HepG2 (cell line): ENCODE data around the gene CEL. TPM values are rescaled to one million over a fixed set of nuclear protein-coding genes. Genes with fewer than 3 reads are reported as not detected.

ENCODE experiments used
- BORCS8-MEF2B ChIP-seq: sonication (generic); formaldehyde crosslinking; IDR thresholded peaks from 2 replicates; pipeline ENCODE4 v1.8.0; 2022; ENCODE audit warnings: mild to moderate bottlenecking, missing genetic modification reagents
- HNRNPK ChIP-seq: fragments of 200-400 bp; formaldehyde crosslinking; IDR thresholded peaks from 2 replicates; pipeline ENCODE4 v1.6.1; 2018; ENCODE audit warnings: low read length, low read depth, moderate library complexity, mild to moderate bottlenecking; ENCODE audit not compliant: poor library complexity, severe bottlenecking
- IKZF4 ChIP-seq: sonication (generic); formaldehyde crosslinking; IDR thresholded peaks from 2 replicates; pipeline ENCODE4 v1.5.1; 2020; ENCODE audit warnings: borderline replicate concordance, mild to moderate bottlenecking, low read depth, missing genetic modification reagents; ENCODE audit errors: not compliant biosample characterization
- ISL2 ChIP-seq: sonication (generic); formaldehyde crosslinking; IDR thresholded peaks from 2 replicates; pipeline ENCODE4 v1.5.0; 2020; ENCODE audit warnings: missing genetic modification reagents
- KLF11 ChIP-seq: IDR thresholded peaks from 2 replicates; pipeline ENCODE4 v1.6.1; 2016; ENCODE audit warnings: missing compliant biosample characterization
- RBM39 ChIP-seq: fragments of 200-400 bp; formaldehyde crosslinking; IDR thresholded peaks from one replicate; pipeline ENCODE4 v1.6.1; 2018; ENCODE audit warnings: antibody characterized with exemption, mild to moderate bottlenecking, low read depth, low read length; ENCODE audit not compliant: poor library complexity, severe bottlenecking
- RFXAP ChIP-seq: sonication (generic); formaldehyde crosslinking; IDR thresholded peaks from 2 replicates; pipeline ENCODE4 v1.4.0; 2020; ENCODE audit warnings: missing genetic modification reagents, borderline replicate concordance
- SALL2 ChIP-seq: sonication (generic); formaldehyde crosslinking; IDR thresholded peaks from 2 replicates; pipeline ENCODE4 v1.8.1; 2023; ENCODE audit warnings: mild to moderate bottlenecking, missing genetic modification reagents, inconsistent platforms
- SPEN ChIP-seq: sonication (generic); formaldehyde crosslinking; IDR thresholded peaks from 2 replicates; pipeline ENCODE4 v1.5.1; 2020; ENCODE audit warnings: low read depth, mild to moderate bottlenecking, missing genetic modification reagents
- STAT6 ChIP-seq: sonication (generic); formaldehyde crosslinking; IDR thresholded peaks from 2 replicates; pipeline ENCODE4 v1.4.0; 2020; ENCODE audit warnings: missing genetic modification reagents, mild to moderate bottlenecking, borderline replicate concordance
- YEATS4 ChIP-seq: sonication (generic); formaldehyde crosslinking; IDR thresholded peaks from 2 replicates; pipeline ENCODE4 v1.4.0; 2020; ENCODE audit warnings: missing genetic modification reagents, borderline replicate concordance
- ZC3H13 ChIP-seq: sonication (generic); formaldehyde crosslinking; IDR thresholded peaks from 2 replicates; pipeline ENCODE4 v1.8.1; 2023; ENCODE audit warnings: mild to moderate bottlenecking, missing genetic modification reagents, moderate library complexity
- ZNF232 ChIP-seq: sonication (generic); formaldehyde crosslinking; IDR thresholded peaks from 2 replicates; pipeline ENCODE4 v1.4.0; 2020; ENCODE audit warnings: missing genetic modification reagents, borderline replicate concordance
- ZNF782 ChIP-seq: sonication (generic); formaldehyde crosslinking; IDR thresholded peaks from 2 replicates; pipeline ENCODE4 v1.4.0; 2020; ENCODE audit warnings: missing genetic modification reagents, mild to moderate bottlenecking, borderline replicate concordance
- microRNA-seq: library from miRNA; unstranded; fragments of <30 nt; microRNA quantifications from one replicate; pipeline ENCODE4, GENCODE V29; 2020
- polyA plus RNA-seq, 8 experiments: library from polyadenylated mRNA; depleted of rRNA in 3 of 8; stranded (reverse) in 7 of 8; unstranded in 1 of 8; fragments of >200 nt; fragmentation: Illumina TruSeq in 4 of 8; extraction: Trizol in 4 of 8; gene quantifications; 2 replicates each; pipeline versions ENCODE4 v1.2.1 to v1.2.3, GENCODE V29; 2011 to 2016; ENCODE audit warnings: low read depth in 4 of 8, missing spikeins in 1 of 8, mixed read lengths in 1 of 8; ENCODE audit not compliant: insufficient read depth in 1 of 8
- small RNA-seq, 3 experiments: library from RNA; depleted of rRNA; stranded (forward); fragments of <200 nt; gene quantifications; one replicate each; pipeline ENCODE3, GENCODE V24; 2012; ENCODE audit warnings: low read depth in 2 of 3, low replicate concordance in 1 of 3; ENCODE audit not compliant: insufficient read length in 3 of 3, insufficient read depth in 2 of 3
- total RNA-seq, 5 experiments: library from RNA; depleted of rRNA; stranded (reverse); fragments of >200 nt; fragmentation: Illumina TruSeq; extraction: Trizol; gene quantifications; 2 replicates each; pipeline ENCODE4 v1.2.3, GENCODE V29; 2016; ENCODE audit warnings: low read depth in 1 of 5

Gene CEL
- total and polyA plus RNA-seq, 2 of the 13 experiments (the other 11 are each of a cell fraction or from before 2014, with no cell fraction given), result 0.63 to 1.5 TPM

DNA sequence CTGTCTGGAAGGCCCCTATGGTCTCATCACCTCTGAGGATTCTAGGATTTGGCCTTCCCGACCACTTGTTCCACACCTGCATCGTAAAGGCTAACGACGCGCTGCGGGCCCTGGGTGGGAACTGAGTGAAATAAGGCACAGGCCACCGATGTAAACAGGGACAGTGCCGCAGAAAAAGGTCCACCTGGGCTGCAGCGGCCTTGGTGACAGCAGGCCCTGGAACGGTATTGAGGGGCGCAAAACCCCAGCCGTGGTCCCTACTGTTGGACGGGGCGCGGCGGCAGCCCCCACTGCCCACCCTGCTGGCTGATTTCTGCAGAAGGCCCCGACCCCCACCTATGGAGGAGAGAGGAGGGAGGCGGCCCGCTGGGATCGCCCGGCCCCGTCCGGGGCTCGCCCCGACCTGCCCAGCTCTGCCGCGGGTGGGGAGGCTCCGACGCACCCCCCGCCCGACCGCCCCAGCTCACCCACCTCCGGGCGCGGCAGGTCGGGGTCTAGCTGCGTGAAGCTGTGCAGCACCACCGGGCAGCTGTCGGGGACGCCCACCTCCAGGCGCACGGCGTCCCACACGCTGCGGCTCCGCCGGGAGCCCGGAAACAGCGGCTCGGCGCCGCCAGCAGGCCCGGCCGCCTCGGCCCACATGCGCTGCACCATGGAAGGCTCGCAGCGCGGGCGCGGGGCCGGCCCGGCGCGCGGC is 58.9 kb downstream of the CEL start (continued):
- TF ChIP-seq SALL2, result peak; percentile 48; the same call in 1 of the 2 replicates
- TF ChIP-seq ZC3H13, result 0 out of 2 replicates have a peak, but pooled peaks have one; percentile 30
- peak; percentile 50; the same call in 1 of the 2 replicates for TF ChIP-seq ZNF782 (CRISPR knock-in tag)
- TF ChIP-seq RBM39, result peak; percentile 5
- TF ChIP-seq KLF11, result no peak
- 0 out of 2 replicates have a peak, but pooled peaks have one; percentile 1 for TF ChIP-seq BORCS8-MEF2B
- no peak for TF ChIP-seq STAT6 (CRISPR knock-in tag)
- no peak for TF ChIP-seq IKZF4
- 0 out of 2 replicates have a peak, but pooled peaks have one; percentile 29 for TF ChIP-seq ISL2 (CRISPR knock-in tag)
- peak; percentile 33; the same call in 1 of the 2 replicates for TF ChIP-seq SPEN (CRISPR knock-in tag)
- TF ChIP-seq RFXAP (CRISPR knock-in tag), result 0 out of 2 replicates have a peak, but pooled peaks have one; percentile 18
- TF ChIP-seq YEATS4 (CRISPR knock-in tag), result peak; percentile 56; the same call in 1 of the 2 replicates
- no peak for TF ChIP-seq ZNF232
- TF ChIP-seq HNRNPK, result no peak

Small RNA genes lying within 50 kb of the gene (microRNA-seq; reads per million reads assigned to microRNA genes)
- gene MIR6877, result 2.6 reads per million, percentile 16 among the genes with 10 or more reads in this experiment

Small RNA genes lying within 50 kb of the gene (small RNA-seq; reads per million reads assigned to genes)
- gene MIR6877, result 0.41 to 2.9 (median 0.65) reads per million in 3 experiments

Other genes with a start within 250 kb of the CEL start
- not detected in 2 replicates for gene AK8, start 183.7 kb upstream of the CEL start, total RNA-seq (2016; rRNA removed; fragmentation: Illumina TruSeq; extraction: Trizol)
- gene AK8, start 183.7 kb upstream of the CEL start, polyA plus RNA-seq (2011; rRNA removed), result 0.09 and 0.11 TPM in 2 replicates
- gene SPACA9, start 183.1 kb upstream of the CEL start, total RNA-seq (2016; rRNA removed; fragmentation: Illumina TruSeq; extraction: Trizol), result 0.13 and 0.15 TPM in 2 replicates
- 0.38 and 0.64 TPM in 2 replicates for gene SPACA9, start 183.1 kb upstream of the CEL start, polyA plus RNA-seq (2011; rRNA removed)
- gene TSC1, start 117.4 kb upstream of the CEL start, total RNA-seq (2016; rRNA removed; fragmentation: Illumina TruSeq; extraction: Trizol), result 26.3 and 31.6 TPM in 2 replicates
- 58.0 and 66.1 TPM in 2 replicates for gene TSC1, start 117.4 kb upstream of the CEL start, polyA plus RNA-seq (2011; rRNA removed)
- gene GFI1B, start 83.3 kb upstream of the CEL start, total RNA-seq (2016; rRNA removed; fragmentation: Illumina TruSeq; extraction: Trizol), result 0.51 TPM in 1 of 2 replicates, not detected in the other
- gene GFI1B, start 83.3 kb upstream of the CEL start, polyA plus RNA-seq (2011; rRNA removed), result 0.15 and 0.26 TPM in 2 replicates
- gene GTF3C5, start 31.0 kb upstream of the CEL start, total RNA-seq (2016; rRNA removed; fragmentation: Illumina TruSeq; extraction: Trizol), result 43.4 and 66.9 TPM in 2 replicates
- gene GTF3C5, start 31.0 kb upstream of the CEL start, polyA plus RNA-seq (2011; rRNA removed), result 92.6 and 110 TPM in 2 replicates
- gene RALGDS, start 59.3 kb downstream of the CEL start, total RNA-seq (2016; rRNA removed; fragmentation: Illumina TruSeq; extraction: Trizol), result 8.8 and 12.9 TPM in 2 replicates
- gene RALGDS, start 59.3 kb downstream of the CEL start, polyA plus RNA-seq (2011; rRNA removed), result 25.5 and 28.8 TPM in 2 replicates
- gene GBGT1, start 101.9 kb downstream of the CEL start, total RNA-seq (2016; rRNA removed; fragmentation: Illumina TruSeq; extraction: Trizol), result not detected in 2 replicates
- gene GBGT1, start 101.9 kb downstream of the CEL start, polyA plus RNA-seq (2011; rRNA removed), result not detected in 2 replicates
- not detected in 2 replicates for gene OBP2B, start 147.3 kb downstream of the CEL start, total RNA-seq (2016; rRNA removed; fragmentation: Illumina TruSeq; extraction: Trizol)
- gene OBP2B, start 147.3 kb downstream of the CEL start, polyA plus RNA-seq (2011; rRNA removed), result not detected in 2 replicates
- gene ABO, start 213.2 kb downstream of the CEL start, total RNA-seq (2016; rRNA removed; fragmentation: Illumina TruSeq; extraction: Trizol), result not detected in 2 replicates
- gene ABO, start 213.2 kb downstream of the CEL start, polyA plus RNA-seq (2011; rRNA removed), result not detected in 2 replicates